Measurements from ENCODE around the gene DAZAP1. TPM values are rescaled to one million over a fixed set of nuclear protein-coding genes. Genes with fewer than 3 reads are reported as not detected.

The DAZAP1 gene
- total and polyA plus RNA-seq, 2 of the 4 experiments (the other 2 are of a cell fraction), result 22.0 to 62.8 TPM

DNA sequence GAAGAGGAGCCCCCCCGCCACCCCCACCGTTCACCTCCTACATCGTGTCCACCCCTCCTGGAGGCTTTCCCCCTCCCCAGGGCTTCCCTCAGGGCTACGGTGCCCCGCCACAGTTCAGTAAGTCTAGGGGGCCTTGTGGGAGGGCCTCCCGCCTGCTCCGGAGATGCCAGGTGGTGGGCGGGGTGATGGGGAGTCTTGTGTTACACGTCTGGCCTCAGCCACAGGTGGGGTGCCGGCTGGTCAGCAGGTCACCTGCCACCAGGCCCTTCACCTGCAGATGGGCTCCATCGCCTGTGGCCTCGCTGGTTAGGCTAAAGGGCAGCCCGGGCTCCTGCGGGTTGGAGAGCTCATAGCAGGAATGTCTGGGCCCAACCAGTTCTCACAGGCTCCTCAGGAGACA, 22.9 kb downstream of the DAZAP1 start:
- H3K18ac ChIP-seq (ENCODE audit: low read depth, low read length), result no peak overlapping the region
- H2BK15ac ChIP-seq (ENCODE audit: low read depth, low read length), result no peak overlapping the region
- intact Hi-C loops (cut with micrococcal nuclease), result no loop called here
- DNase-seq, result no peak
- H3K79me1 ChIP-seq (ENCODE audit: low read depth in 1 of 2, low read length in 2 of 2), result peaks cover 21 to 66% of the 10 kb centered on the region in 2 experiments
- no peaks in the 10 kb centered on the region for H3K9me1 ChIP-seq (ENCODE audit: insufficient read depth, low read length)
- no peak overlapping the region for H3K9ac ChIP-seq (ENCODE audit: low read depth, low read length)
- H3K4me1 ChIP-seq (ENCODE audit: control insufficient read depth, insufficient read depth, low read length), result no peaks in the 10 kb centered on the region
- dilution Hi-C loops (cut with HindIII; ENCODE audit: low sequenced_read_pairs, unreplicated experiment), result no loop called here
- H4K20me1 ChIP-seq (ENCODE audit: insufficient read depth, low read length), result peaks cover 26% of the 10 kb centered on the region
- H3K23ac ChIP-seq (ENCODE audit: low read depth, low read length), result no peak overlapping the region
- H2AK9ac ChIP-seq (replicated peaks; ENCODE audit: low read depth, low read length, poor library complexity), result no peak overlapping the region
- in situ Hi-C loops (cut with MboI; ENCODE audit: low sequenced_read_pairs), result no loop called here
- WGBS, 2 experiments (ENCODE audit: extremely low coverage in 2 of 2, insufficient read length in 1 of 2), result 100% methylated on average over 3 of the region's 14 CpGs; no CpG with 5 or more reads in 1 of the 2 experiments
- H2BK20ac ChIP-seq (ENCODE audit: low read depth, low read length), result no peak overlapping the region
- ChIA-PET CTCF (no interaction called here), POLR2A (ENCODE audit: unreplicated experiment) (no interaction called here)
- peaks cover 69% of the 10 kb centered on the region for H3K36me3 ChIP-seq (ENCODE audit: control insufficient read depth, insufficient read depth, low read length)
- no peak overlapping the region for H3K4ac ChIP-seq (ENCODE audit: low read depth, low read length)
- ATAC-seq (ENCODE audit: low read depth), result no peak
- H2AK5ac ChIP-seq (ENCODE audit: low read depth, low read length), result no peak overlapping the region
- H3K14ac ChIP-seq (replicated peaks; ENCODE audit: low read depth, low read length), result no peak overlapping the region
- H3K9me3 ChIP-seq (ENCODE audit: control insufficient read depth, insufficient read depth, low read length), result no peaks in the 10 kb centered on the region
- H2AFZ ChIP-seq (replicated peaks; ENCODE audit: low read length, poor library complexity), result no peak overlapping the region
- no peak overlapping the region for H4K91ac ChIP-seq (ENCODE audit: insufficient read depth, low read depth, low read length)
- H4K8ac ChIP-seq (ENCODE audit: low read depth in 2 of 2, low read length in 2 of 2), result no peak overlapping the region
- no peak overlapping the region for H3K4me2 ChIP-seq (ENCODE audit: low read depth, low read length)
- H3K27me3 ChIP-seq (ENCODE audit: control insufficient read depth, insufficient read depth, low read length), result no peaks in the 10 kb centered on the region
- no TSS peak for BruUV-seq (replicated peaks)
- H2BK5ac ChIP-seq (ENCODE audit: low read depth, low read length, poor library complexity, severe bottlenecking), result no peak overlapping the region
- H3K27ac ChIP-seq (ENCODE audit: insufficient read depth, low read length), result no peak overlapping the region
- H3K4me3 ChIP-seq (ENCODE audit: insufficient read depth, low read depth, low read length), result no peak overlapping the region
- no peak overlapping the region for H2BK120ac ChIP-seq (ENCODE audit: low read depth, low read length)
- H4K5ac ChIP-seq (ENCODE audit: low read depth, low read length), result no peak overlapping the region
- H3K56ac ChIP-seq (ENCODE audit: extremely low read depth, insufficient read depth, low read length), result no peak overlapping the region
- TF ChIP-seq, protein P1, sequence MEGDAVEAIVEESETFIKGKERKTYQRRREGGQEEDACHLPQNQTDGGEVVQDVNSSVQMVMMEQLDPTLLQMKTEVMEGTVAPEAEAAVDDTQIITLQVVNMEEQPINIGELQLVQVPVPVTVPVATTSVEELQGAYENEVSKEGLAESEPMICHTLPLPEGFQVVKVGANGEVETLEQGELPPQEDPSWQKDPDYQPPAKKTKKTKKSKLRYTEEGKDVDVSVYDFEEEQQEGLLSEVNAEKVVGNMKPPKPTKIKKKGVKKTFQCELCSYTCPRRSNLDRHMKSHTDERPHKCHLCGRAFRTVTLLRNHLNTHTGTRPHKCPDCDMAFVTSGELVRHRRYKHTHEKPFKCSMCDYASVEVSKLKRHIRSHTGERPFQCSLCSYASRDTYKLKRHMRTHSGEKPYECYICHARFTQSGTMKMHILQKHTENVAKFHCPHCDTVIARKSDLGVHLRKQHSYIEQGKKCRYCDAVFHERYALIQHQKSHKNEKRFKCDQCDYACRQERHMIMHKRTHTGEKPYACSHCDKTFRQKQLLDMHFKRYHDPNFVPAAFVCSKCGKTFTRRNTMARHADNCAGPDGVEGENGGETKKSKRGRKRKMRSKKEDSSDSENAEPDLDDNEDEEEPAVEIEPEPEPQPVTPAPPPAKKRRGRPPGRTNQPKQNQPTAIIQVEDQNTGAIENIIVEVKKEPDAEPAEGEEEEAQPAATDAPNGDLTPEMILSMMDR (conservative IDR thresholded peaks at IDR 0.05; ENCODE audit: low read depth, low read length), result no peak
